Glutamatergic neuron (in vitro differentiated cells): ENCODE measurements around the gene PGP. TPM values are rescaled to one million over a fixed set of nuclear protein-coding genes. Genes with fewer than 3 reads are reported as not detected.

Source experiments
- DNase-seq: peaks from one replicate; pipeline ENCODE4 v3.0.0; 2022
- H3K27ac Mint-ChIP-seq: one replicate; pipeline ENCODE4 v1.8.0; 2020; ENCODE audit warnings: mild to moderate bottlenecking, mixed read lengths, inconsistent platforms; ENCODE audit not compliant: unreplicated experiment
- H3K27me3 Mint-ChIP-seq: one replicate; pipeline ENCODE4 v1.8.0; 2020; ENCODE audit warnings: mild to moderate bottlenecking, moderate library complexity, mixed read lengths, inconsistent platforms; ENCODE audit not compliant: unreplicated experiment
- H3K36me3 Mint-ChIP-seq: one replicate; pipeline ENCODE4 v1.8.0; 2020; ENCODE audit warnings: mild to moderate bottlenecking, mixed read lengths, inconsistent platforms; ENCODE audit not compliant: unreplicated experiment
- H3K4me1 Mint-ChIP-seq: one replicate; pipeline ENCODE4 v1.8.0; 2020; ENCODE audit warnings: mild to moderate bottlenecking, low read depth, mixed read lengths, inconsistent platforms; ENCODE audit not compliant: unreplicated experiment
- H3K4me3 Mint-ChIP-seq: one replicate; pipeline ENCODE4 v1.8.0; 2020; ENCODE audit warnings: mild to moderate bottlenecking, mixed read lengths, inconsistent platforms; ENCODE audit not compliant: unreplicated experiment
- H3K9me3 Mint-ChIP-seq: one replicate; pipeline ENCODE4 v1.8.0; 2020; ENCODE audit warnings: mild to moderate bottlenecking, moderate library complexity, mixed read lengths, inconsistent platforms; ENCODE audit not compliant: unreplicated experiment
- CTCF ChIP-seq: fragments of 200-600 bp; sonication (generic); IDR thresholded peaks from one replicate; pipeline ENCODE4 v1.5.0; 2021; ENCODE audit not compliant: partially characterized antibody, unreplicated experiment
- total RNA-seq: library from RNA; stranded (reverse); fragmentation: NEBNext Ultra II Directional; extraction: Animal tissue kit (Norgen Biotek cat#: 25700); gene quantifications from one replicate; pipeline ENCODE4 v1.2.1, GENCODE V29; 2021; ENCODE audit not compliant: unreplicated experiment

Gene PGP
- total RNA-seq, 1 donor from 2014 or later = 33.9 TPM

GRCh38 chr16:2184962-2185361 is 29.7 kb downstream of the PGP start:
- H3K9me3 Mint-ChIP-seq = peaks cover 5% of the 10 kb centered on the region
- no peaks in the 10 kb centered on the region for H3K36me3 Mint-ChIP-seq
- TF ChIP-seq CTCF = no peak
- H3K27me3 Mint-ChIP-seq = no peaks in the 10 kb centered on the region
- H3K4me3 Mint-ChIP-seq = no peak overlapping the region
- DNase-seq = no peak
- H3K27ac Mint-ChIP-seq = no peak overlapping the region
- peaks cover 1% of the 10 kb centered on the region for H3K4me1 Mint-ChIP-seq

GRCh38 chr16:2184346-2184745 is 30.3 kb downstream of the PGP start:
- Mint-ChIP-seq H3K4me1 (peaks cover 1% of the 10 kb centered on the region), H3K27me3 (no peaks in the 10 kb centered on the region), H3K4me3 (no peak overlapping the region), H3K9me3 (peaks cover 5% of the 10 kb centered on the region), H3K27ac (no peak overlapping the region), H3K36me3 (no peaks in the 10 kb centered on the region)
- no peak for DNase-seq
- TF ChIP-seq CTCF = no peak

- Mint-ChIP-seq H3K4me3 (no peak overlapping the region), H3K36me3 (no peaks in the 10 kb centered on the region), H3K27ac (no peak overlapping the region), H3K4me1 (peaks cover 1% of the 10 kb centered on the region), H3K9me3 (peaks cover 5% of the 10 kb centered on the region), H3K27me3 (no peaks in the 10 kb centered on the region)
- no peak for TF ChIP-seq CTCF
- no peak for DNase-seq
Observed at GRCh38 chr16:2183671-2184070, 31.0 kb downstream of the PGP start.

GRCh38 chr16:2181952-2182351 is 32.7 kb downstream of the PGP start:
- peaks cover 5% of the 10 kb centered on the region for H3K9me3 Mint-ChIP-seq
- peaks cover 1% of the 10 kb centered on the region for H3K4me1 Mint-ChIP-seq
- DNase-seq = no peak
- no peak for TF ChIP-seq CTCF
- peak overlapping the region; percentile 19 for H3K27ac Mint-ChIP-seq
- no peak overlapping the region for H3K4me3 Mint-ChIP-seq
- no peaks in the 10 kb centered on the region for H3K27me3 Mint-ChIP-seq
- no peaks in the 10 kb centered on the region for H3K36me3 Mint-ChIP-seq

GRCh38 chr16:2180962-2181923 is 33.4 kb downstream of the PGP start:
- Mint-ChIP-seq H3K36me3 (no peaks in the 10 kb centered on the region), H3K4me3 (no peak overlapping the region), H3K4me1 (peaks cover 1% of the 10 kb centered on the region), H3K9me3 (peaks cover 5% of the 10 kb centered on the region), H3K27ac (no peak overlapping the region), H3K27me3 (no peaks in the 10 kb centered on the region)
- no peak for TF ChIP-seq CTCF
- no peak for DNase-seq
